ENCODE data around the gene RYR1.

DNA sequence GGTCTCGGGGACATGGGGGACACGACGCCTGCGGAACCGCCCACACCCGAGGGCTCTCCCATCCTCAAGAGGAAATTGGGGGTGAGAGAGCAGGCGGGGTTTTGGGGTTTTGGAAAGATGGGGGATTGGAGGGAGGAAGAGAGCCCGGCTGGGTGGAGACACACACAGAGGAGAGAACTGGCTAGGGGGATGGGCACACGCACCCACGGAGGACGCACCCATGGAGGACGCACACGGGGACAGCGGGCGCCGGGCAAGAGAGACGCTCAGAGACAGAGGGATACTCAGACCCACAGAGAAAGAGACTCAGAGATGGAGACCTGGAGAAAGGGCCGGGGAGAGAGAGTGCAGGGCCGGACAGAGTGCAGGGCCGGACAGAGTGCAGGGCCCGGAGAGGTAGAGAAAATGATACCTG, 132.2 kb downstream of the RYR1 start:
- TF ChIP-seq, protein P1, sequence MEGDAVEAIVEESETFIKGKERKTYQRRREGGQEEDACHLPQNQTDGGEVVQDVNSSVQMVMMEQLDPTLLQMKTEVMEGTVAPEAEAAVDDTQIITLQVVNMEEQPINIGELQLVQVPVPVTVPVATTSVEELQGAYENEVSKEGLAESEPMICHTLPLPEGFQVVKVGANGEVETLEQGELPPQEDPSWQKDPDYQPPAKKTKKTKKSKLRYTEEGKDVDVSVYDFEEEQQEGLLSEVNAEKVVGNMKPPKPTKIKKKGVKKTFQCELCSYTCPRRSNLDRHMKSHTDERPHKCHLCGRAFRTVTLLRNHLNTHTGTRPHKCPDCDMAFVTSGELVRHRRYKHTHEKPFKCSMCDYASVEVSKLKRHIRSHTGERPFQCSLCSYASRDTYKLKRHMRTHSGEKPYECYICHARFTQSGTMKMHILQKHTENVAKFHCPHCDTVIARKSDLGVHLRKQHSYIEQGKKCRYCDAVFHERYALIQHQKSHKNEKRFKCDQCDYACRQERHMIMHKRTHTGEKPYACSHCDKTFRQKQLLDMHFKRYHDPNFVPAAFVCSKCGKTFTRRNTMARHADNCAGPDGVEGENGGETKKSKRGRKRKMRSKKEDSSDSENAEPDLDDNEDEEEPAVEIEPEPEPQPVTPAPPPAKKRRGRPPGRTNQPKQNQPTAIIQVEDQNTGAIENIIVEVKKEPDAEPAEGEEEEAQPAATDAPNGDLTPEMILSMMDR (conservative IDR thresholded peaks at IDR 0.05; ENCODE audit: low read length) = no peak
- TF ChIP-seq EZH2phosphoT487 (IDR thresholded peaks at IDR 0.05; ENCODE audit: borderline replicate concordance) = no peak

All from Loucy (cell line).